Regular cardiac myocyte (primary cell): ENCODE results near the gene ZFY. TPM values are rescaled to one million over a fixed set of nuclear protein-coding genes. Genes with fewer than 3 reads are reported as not detected.

Source experiments
- total RNA-seq: library from RNA; depleted of rRNA; stranded (reverse); fragments of >200 nt; gene quantifications from 2 replicates; pipeline ENCODE4 v1.2.3, GENCODE V29; 2014

The ZFY gene
- total RNA-seq: under 0.01 and 22.0 TPM in 2 replicates

DNA sequence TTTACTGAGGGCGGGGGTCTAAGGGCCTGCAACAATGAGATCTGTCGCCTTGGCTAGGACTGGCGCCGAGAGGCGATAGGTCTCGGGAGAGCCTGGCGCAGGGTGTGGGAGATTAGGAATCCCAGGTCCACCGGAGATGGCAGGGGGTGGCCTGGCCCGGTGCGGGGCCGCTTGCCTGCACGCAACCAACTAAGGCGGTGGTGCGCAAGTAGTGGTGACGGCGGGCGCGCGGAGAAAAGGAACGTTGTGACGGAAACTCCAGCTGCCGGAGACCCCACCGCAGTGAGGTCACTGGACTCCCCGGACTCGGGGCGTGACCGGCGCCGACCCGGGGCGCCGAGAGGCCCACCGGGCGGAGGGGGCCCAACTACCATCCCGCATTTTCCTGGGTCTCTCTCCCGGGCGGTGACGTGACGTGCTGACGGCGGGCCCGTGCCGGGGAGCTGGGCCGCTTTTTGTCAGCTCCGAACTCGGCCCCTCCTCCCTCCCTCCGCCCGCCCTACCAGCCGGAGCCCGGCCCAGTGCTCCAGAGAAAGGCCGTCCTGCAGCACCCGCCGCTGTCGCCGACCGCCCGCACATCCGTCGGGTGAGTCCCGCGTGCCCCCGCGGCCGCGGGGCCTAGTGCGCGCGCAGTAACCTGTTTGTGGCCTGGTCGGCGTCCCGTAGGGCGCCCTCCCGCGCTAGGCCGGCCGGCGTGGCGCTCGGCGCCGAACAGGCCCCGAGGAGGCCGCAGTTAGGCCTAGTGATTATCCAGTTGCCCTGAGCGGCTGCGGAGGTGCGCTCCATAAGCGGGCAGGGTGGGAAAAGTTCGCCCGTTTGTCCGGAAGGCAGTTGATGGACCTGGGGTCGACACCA lies at the start of gene ZFY:
Gene ZFY, plus strand, starts transcription at position 521 of the 855 bp plus-strand sequence. CDS start 18,556 bp downstream, outside the sequence.

Other genes starting within 250 kb of the ZFY start
- gene SRY, start 147.7 kb upstream of the ZFY start, total RNA-seq: not detected in 2 replicates
- 0.56 and 396 TPM in 2 replicates for gene RPS4Y1, start 93.8 kb upstream of the ZFY start, total RNA-seq